Stomach (tissue), 9 donors: ENCODE results near the gene BCR. TPM values are rescaled to one million over a fixed set of nuclear protein-coding genes. Genes with fewer than 3 reads are reported as not detected.

ENCODE experiments used
- DNase-seq, 2 donors: peaks; one replicate each; pipeline versions ENCODE4 v3.0.0 to v3.0.0-alpha.2; 2013 to 2019
- H3K27ac ChIP-seq, 5 donors: fragments of 200-600 bp in 4 of 5; sonication (generic) in 4 of 5; one replicate each; pipeline ENCODE4 v1.5.1; 2013 to 2019; ENCODE audit warnings: mild to moderate bottlenecking in 1 of 5, moderate library complexity in 1 of 5
- H3K27me3 ChIP-seq, 3 donors: fragments of 200-600 bp; sonication (generic); one replicate each; pipeline ENCODE4 v1.5.1; 2017 to 2019; ENCODE audit warnings: mixed run types in 1 of 3
- H3K36me3 ChIP-seq, 4 donors: fragments of 200-600 bp; sonication (generic); 1 replicate in 3 of 4; 2 replicates in 1 of 4; pipeline ENCODE4 v1.5.1; 2016 to 2019
- H3K4me1 ChIP-seq, 4 donors: fragments of 200-600 bp; sonication (generic); one replicate each; pipeline ENCODE4 v1.5.1; 2016 to 2019
- H3K4me3 ChIP-seq, 4 donors: fragments of 200-600 bp; sonication (generic) in 3 of 4; one replicate each; pipeline ENCODE4 v1.5.1; 2016 to 2019; ENCODE audit warnings: mild to moderate bottlenecking in 1 of 4
- H3K9me3 ChIP-seq, 4 donors: fragments of 200-600 bp; sonication (generic); one replicate each; pipeline ENCODE4 v1.5.1; 2016 to 2019
- CTCF ChIP-seq, 7 experiments: fragments of 450-650 bp in 4 of 7; fragments of 200-600 bp in 3 of 7; sonication (generic) in 3 of 7; IDR thresholded peaks; one replicate each; pipeline ENCODE4 v1.5.1; 2016 to 2019; ENCODE audit warnings: antibody characterized with exemption in 7 of 7, control low read depth in 2 of 7, mild to moderate bottlenecking in 1 of 7
- EP300 ChIP-seq: sonication (generic); formaldehyde crosslinking; IDR thresholded peaks from one replicate; pipeline ENCODE4 v1.6.1; 2017; ENCODE audit warnings: antibody characterized with exemption
- POLR2A ChIP-seq, 4 donors: fragments of 450-650 bp; IDR thresholded peaks; one replicate each; pipeline ENCODE4 v1.6.1; 2016; ENCODE audit warnings: antibody characterized with exemption in 4 of 4, control low read depth in 2 of 4, mild to moderate bottlenecking in 1 of 4, moderate library complexity in 1 of 4
- POLR2AphosphoS5 ChIP-seq, 3 donors: sonication (generic); formaldehyde crosslinking; IDR thresholded peaks; one replicate each; pipeline ENCODE4 v1.6.1; 2016; ENCODE audit warnings: antibody characterized with exemption in 3 of 3
- WGBS, 5 donors: extraction: QIAGEN DNeasy Blood & Tissue Kit in 3 of 5; methylation state at CpG; one replicate each; pipeline versions ENCODE4 v1.1.5 to v1.1.7; 2013 to 2018; 5-methylcytosine and 5-hydroxymethylcytosine counted together
- intact Hi-C: fragments of 100-400 bp; cut with DNase I; formaldehyde crosslinking; loops from one replicate; pipeline ENCODE4 v1.15.1; 2023; ENCODE audit warnings: low total_unique reads
- polyA plus RNA-seq, 3 donors: library from polyadenylated mRNA; stranded (reverse); fragments of 200-250 nt; gene quantifications; one replicate each; pipeline ENCODE4 v1.2.3, GENCODE V29; 2013
- total RNA-seq, 5 donors: library from RNA; depleted of rRNA; stranded (reverse); fragments of >200 nt; gene quantifications; one replicate each; pipeline versions ENCODE4 v1.1.0 to v1.2.3, GENCODE V29; 2014 to 2016
- donor health status: healthy with polysubstance abuse.
- donor health status: Bipolar disorder and iron deficiency.
- donor health status: healthy.

Gene BCR
- total and polyA plus RNA-seq, 8 donors, result 10.4 to 80.1 (median 19.6) TPM

GRCh38 chr22:23226497-23226850, 46.2 kb downstream of the BCR start:
- H3K4me3 ChIP-seq, result no peak overlapping the region
- peak in 1 of 2 donors; percentile 28 for DNase-seq

GRCh38 chr22:23227380-23227779, 47.1 kb downstream of the BCR start:
- no peak for DNase-seq
- H3K9me3 ChIP-seq, result peaks cover 0 to 14% (median 7%) of the 10 kb centered on the region in 4 donors
- TF ChIP-seq POLR2AphosphoS5 (IDR thresholded peaks at IDR 0.05), result no peak
- no peak for TF ChIP-seq CTCF (IDR thresholded peaks at IDR 0.05)
- no peak for TF ChIP-seq POLR2A (IDR thresholded peaks at IDR 0.05)
- TF ChIP-seq EP300, result no peak
- no peak overlapping the region for H3K4me3 ChIP-seq
- no peaks in the 10 kb centered on the region for H3K27me3 ChIP-seq
- no peaks in the 10 kb centered on the region for H3K36me3 ChIP-seq
- peaks cover 43 to 75% (median 61%) of the 10 kb centered on the region in 4 donors for H3K4me1 ChIP-seq
- 72 to 90% (median 90%) methylated on average over 1 of the region's 1 CpG for WGBS, 5 donors
- peak overlapping the region; percentile 27 to 86 (median 74) for H3K27ac ChIP-seq
- intact Hi-C loops, result no loop called here

More at GRCh38 chr22:23226497-23226850, 46.2 kb downstream of the BCR start:
- Histone ChIP-seq H3K4me1 (peaks cover 43 to 72% (median 64%) of the 10 kb centered on the region in 4 donors), H3K36me3 (no peaks in the 10 kb centered on the region), H3K27me3 (no peaks in the 10 kb centered on the region), H3K27ac (peak overlapping the region; percentile 59 to 86 (median 74)), H3K9me3 (peaks cover 0 to 14% (median 7%) of the 10 kb centered on the region in 4 donors)
- intact Hi-C loops, result no loop called here
- no peak for TF ChIP-seq POLR2A (IDR thresholded peaks at IDR 0.05)
- TF ChIP-seq CTCF (IDR thresholded peaks at IDR 0.05), result no peak
- no peak for TF ChIP-seq EP300
- TF ChIP-seq POLR2AphosphoS5 (IDR thresholded peaks at IDR 0.05), result no peak

- Histone ChIP-seq H3K27me3 (no peaks in the 10 kb centered on the region), H3K27ac (no peak overlapping the region), H3K36me3 (no peaks in the 10 kb centered on the region), H3K4me1 (peaks cover 38 to 75% (median 55%) of the 10 kb centered on the region in 4 donors), H3K4me3 (no peak overlapping the region), H3K9me3 (peaks cover 0 to 14% (median 7%) of the 10 kb centered on the region in 4 donors)
- TF ChIP-seq POLR2AphosphoS5 (IDR thresholded peaks at IDR 0.05) (no peak), EP300 (no peak), CTCF (IDR thresholded peaks at IDR 0.05) (no peak), POLR2A (IDR thresholded peaks at IDR 0.05) (no peak)
- intact Hi-C loops, result no loop called here
- WGBS, 5 donors, result 95 to 100% (median 98%) methylated on average over 2 of the region's 2 CpGs
- no peak for DNase-seq
Measured at GRCh38 chr22:23228503-23228902, 48.2 kb downstream of the BCR start.

- peaks cover 0 to 14% (median 7%) of the 10 kb centered on the region in 4 donors for H3K9me3 ChIP-seq
- H3K4me3 ChIP-seq, result no peak overlapping the region
- TF ChIP-seq POLR2A (IDR thresholded peaks at IDR 0.05), result no peak
- no peak for TF ChIP-seq CTCF (IDR thresholded peaks at IDR 0.05)
- no peak for TF ChIP-seq EP300
- no peaks in the 10 kb centered on the region for H3K36me3 ChIP-seq
- no peaks in the 10 kb centered on the region for H3K27me3 ChIP-seq
- H3K4me1 ChIP-seq, result peaks cover 31 to 75% (median 53%) of the 10 kb centered on the region in 4 donors
- intact Hi-C loops, result no loop called here
- no peak overlapping the region for H3K27ac ChIP-seq
- no peak for DNase-seq
- 87 to 95% (median 91%) methylated on average over 4 of the region's 4 CpGs for WGBS, 5 donors
Measured at GRCh38 chr22:23229646-23230045, 49.3 kb downstream of the BCR start.
